ENCODE results near the gene DCC.
A peak's percentile ranks its signal among the peaks of the same experiment; 100 is the strongest.

DCC gene

GRCh38 chr18:52903857-52904256 is 563.9 kb downstream of the DCC start:
- peak; percentile 46 for TF ChIP-seq CTCF (IDR thresholded peaks at IDR 0.05; ENCODE audit: control insufficient read depth, extremely low read depth, insufficient read depth)
- no peak overlapping the region for H3K4me3 ChIP-seq (ENCODE audit: low read depth, low read length)
- no peak for DNase-seq (ENCODE audit: low read depth)

- H3K4me3 ChIP-seq (ENCODE audit: low read depth, low read length), result no peak overlapping the region
- no peak for TF ChIP-seq CTCF (IDR thresholded peaks at IDR 0.05; ENCODE audit: control insufficient read depth, extremely low read depth, insufficient read depth)
- DNase-seq (ENCODE audit: low read depth), result no peak
These were observed 567.7 kb downstream of the DCC start for GRCh38 chr18:52907543-52908308.

DNA sequence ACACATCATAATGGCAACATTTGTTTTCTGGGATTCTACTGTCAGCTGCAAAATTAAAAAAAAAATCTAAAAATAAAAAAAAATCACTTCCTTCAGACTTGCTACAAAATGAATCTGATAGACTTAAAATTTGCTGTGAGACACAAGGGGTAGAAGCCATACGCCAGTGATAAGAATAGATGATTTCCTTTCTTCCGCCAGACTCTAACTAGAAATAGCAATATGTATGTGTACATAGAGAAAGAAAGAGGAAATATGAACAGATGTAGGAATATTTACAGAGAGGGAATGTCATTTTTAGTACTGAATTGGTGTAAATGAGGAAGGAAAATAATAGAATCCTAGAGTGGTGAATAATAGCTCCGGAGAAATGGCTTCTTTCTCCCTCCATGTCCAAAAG is 574.2 kb downstream of the DCC start:
- DNase-seq (ENCODE audit: low read depth), result no peak
- TF ChIP-seq CTCF (IDR thresholded peaks at IDR 0.05; ENCODE audit: control insufficient read depth, extremely low read depth, insufficient read depth), result no peak

GRCh38 chr18:52920665-52921064 is 580.7 kb downstream of the DCC start:
- no peak for TF ChIP-seq CTCF (IDR thresholded peaks at IDR 0.05; ENCODE audit: control insufficient read depth, extremely low read depth, insufficient read depth)
- H3K4me3 ChIP-seq (ENCODE audit: low read depth, low read length), result no peak overlapping the region
- no peak for DNase-seq (ENCODE audit: low read depth)

More for the DNA sequence above, 574.2 kb downstream of the DCC start:
- no peak overlapping the region for H3K4me3 ChIP-seq (ENCODE audit: low read depth, low read length)

- H3K4me3 ChIP-seq (ENCODE audit: low read depth, low read length), result no peak overlapping the region
- no peak for TF ChIP-seq CTCF (IDR thresholded peaks at IDR 0.05; ENCODE audit: control insufficient read depth, extremely low read depth, insufficient read depth)
- no peak for DNase-seq (ENCODE audit: low read depth)
These were observed 593.4 kb downstream of the DCC start for GRCh38 chr18:52933356-52933755.

DNA sequence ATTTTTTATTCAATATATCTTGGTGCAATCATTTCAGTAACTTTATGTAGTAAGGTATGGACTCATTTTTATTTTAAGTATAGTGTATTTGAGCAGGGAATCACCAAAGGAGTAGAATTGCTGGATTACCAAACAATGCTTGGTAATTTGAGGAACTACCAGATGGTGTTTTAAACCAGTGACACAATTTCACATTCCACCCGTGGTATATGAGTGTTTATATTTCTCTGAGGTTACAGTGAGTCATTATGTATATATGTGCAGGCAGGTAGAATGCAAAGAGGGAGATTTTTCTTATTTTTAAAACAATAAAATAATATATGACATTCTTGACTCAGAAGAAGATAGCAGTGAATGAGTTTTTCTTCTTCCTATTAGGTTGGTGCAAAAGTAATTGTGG is 596.9 kb downstream of the DCC start:
- DNase-seq (ENCODE audit: low read depth), result no peak
- no peak overlapping the region for H3K4me3 ChIP-seq (ENCODE audit: low read depth, low read length)
- no peak for TF ChIP-seq CTCF (IDR thresholded peaks at IDR 0.05; ENCODE audit: control insufficient read depth, extremely low read depth, insufficient read depth)

DNA sequence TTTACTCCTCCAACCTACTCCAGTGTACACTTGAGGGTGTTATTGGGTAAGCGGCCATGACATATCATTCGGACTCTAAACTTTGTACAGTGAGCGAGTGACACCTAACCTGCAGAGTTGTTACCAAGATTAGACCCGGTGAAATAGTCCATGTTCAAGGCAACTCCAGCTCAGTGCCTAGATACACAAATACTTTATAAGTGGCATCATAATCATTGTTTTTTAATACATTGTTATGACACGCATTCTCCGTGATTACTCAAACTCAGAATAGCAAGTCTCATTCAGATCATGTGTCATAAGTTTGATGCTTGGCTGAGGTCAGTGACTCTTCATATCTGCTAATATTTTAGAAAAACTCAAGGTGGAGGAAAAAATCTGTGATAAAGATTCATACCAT is 597.8 kb downstream of the DCC start:
- H3K4me3 ChIP-seq (ENCODE audit: low read depth, low read length), result no peak overlapping the region
- TF ChIP-seq CTCF (IDR thresholded peaks at IDR 0.05; ENCODE audit: control insufficient read depth, extremely low read depth, insufficient read depth), result no peak
- DNase-seq (ENCODE audit: low read depth), result no peak
